ENCODE data around the gene ACIN1. TPM values are rescaled to one million over a fixed set of nuclear protein-coding genes. Genes with fewer than 3 reads are reported as not detected.
"Not testable (repeated sequence)": the region's sequence is repeated elsewhere in the genome, so short reads cannot be mapped to it uniquely, and the experiment has no call there.

ACIN1 gene
- total RNA-seq, 1 experiment from 2014 or later, result 43.9 TPM

DNA sequence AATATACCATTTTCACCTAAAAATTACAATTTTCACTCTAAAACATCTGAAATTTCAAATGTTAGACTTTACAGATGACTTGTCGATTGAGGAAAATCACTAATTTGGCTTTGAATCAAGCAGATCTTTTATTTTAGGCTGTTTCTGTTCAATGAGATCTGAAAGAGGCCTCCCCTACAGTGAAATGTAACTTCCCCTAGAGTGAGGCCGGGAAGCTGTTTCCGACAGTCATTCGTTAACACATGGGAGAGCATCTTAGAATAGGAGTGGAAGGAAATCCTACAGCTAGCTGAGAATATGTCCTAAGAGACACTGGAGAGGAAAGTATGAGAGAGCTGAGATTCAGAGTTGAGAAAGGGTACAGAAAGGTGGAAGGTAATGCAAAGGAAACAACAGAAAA, 79.3 kb downstream of the ACIN1 start:
- DNase-seq (ENCODE audit: low spot score), result no peak

GRCh38 chr14:23013749-23014054, 81.2 kb downstream of the ACIN1 start:
- not testable (repeated sequence) for DNase-seq (ENCODE audit: low spot score)

DNA sequence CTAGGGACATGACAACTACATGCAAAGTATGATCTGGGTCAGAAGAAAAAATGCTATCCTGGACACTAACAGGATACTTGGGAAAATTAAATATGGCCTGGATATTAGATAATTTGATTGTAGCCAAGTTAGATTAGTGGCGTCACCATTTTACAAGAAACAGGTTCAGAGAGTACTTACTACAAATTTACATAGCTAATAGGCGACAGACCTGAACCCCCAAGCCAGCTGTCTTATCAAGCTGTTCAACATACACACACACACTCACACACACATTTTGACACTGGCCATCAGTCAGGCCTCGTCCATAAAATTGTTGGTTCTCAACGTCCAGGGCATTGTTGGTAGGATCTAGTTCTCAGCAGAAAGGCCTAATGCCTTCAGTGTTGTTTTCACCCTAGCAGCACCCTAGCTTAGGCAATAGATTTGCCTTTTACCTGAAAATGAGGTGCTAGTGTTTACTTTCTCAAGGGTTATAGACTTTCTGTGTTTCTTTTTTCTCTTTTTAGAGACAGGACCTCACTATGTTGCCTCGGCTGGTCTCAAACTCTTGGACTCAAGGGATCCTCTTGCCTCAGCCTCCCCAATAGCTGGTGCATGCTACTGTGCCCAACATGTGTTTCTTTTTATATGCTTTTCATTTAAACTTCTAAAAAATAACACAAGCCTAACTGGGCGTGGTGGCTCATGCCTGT, 81.7 kb downstream of the ACIN1 start:
- no peak for DNase-seq (ENCODE audit: low spot score)

DNA sequence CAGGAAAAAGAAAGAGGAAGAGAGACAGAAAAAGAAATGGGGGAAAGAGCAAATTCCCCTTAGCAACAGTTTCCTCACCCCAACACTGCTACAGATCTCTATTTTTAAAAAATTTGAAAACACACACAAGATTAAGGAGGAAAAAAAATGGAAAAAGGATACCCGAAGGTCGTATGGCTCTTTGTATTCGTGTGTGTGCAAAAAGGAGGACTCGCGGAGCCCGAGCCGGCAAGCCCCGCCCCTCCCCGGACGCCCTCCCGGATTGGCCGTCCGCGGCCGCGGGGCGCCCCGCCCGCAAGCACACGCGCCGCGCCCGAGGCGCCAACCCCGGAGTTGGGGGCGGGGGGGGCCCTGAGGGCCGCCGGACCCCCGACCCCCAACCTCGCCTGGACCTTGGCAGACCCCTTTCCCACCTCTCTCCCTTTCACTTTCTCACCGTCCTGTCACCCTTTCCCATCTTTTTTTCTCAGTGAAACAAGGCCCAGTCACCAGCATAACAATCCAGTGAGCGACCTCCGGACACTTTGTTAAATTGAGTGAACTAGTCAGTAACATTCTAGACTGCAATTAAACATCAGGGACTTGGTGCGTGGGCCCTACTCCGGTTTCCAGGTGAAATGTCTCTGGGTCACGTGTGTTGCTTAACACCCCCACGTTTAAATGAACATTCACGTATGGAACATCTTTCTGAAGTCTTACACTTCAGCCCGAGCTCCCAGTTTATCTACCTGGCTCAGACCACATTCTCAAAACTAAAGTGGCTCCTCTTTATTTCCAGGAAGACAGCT, 84.8 kb downstream of the ACIN1 start, which contains the start of gene C14orf93:
Gene C14orf93, minus strand, starts transcription at position 205 of the 788 bp plus-strand sequence. CDS start 11,120 bp downstream, outside the sequence.
- DNase-seq (ENCODE audit: low spot score), result peak; percentile 53

GRCh38 chr14:23009483-23009938, 85.4 kb downstream of the ACIN1 start:
- no peak for DNase-seq (ENCODE audit: low spot score)

DNA sequence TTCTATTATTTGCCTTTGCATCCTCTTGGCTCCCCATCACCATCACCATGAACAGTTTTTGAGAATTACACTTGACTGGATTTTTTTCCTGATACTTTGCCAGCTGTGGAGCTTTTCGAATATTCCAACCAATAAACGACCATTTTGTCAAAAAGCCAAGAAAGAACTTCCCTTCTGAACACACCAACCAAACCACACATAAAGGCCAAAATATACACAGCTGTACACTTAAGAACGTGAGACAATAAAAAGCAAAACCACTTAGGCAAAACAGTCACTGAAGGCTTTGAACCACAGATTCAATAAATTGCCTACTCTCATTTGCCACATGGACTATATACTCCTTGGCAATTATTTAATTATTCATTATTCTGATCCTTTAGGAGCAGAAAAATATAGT, 86.1 kb downstream of the ACIN1 start:
- peak; percentile 27 for DNase-seq (ENCODE audit: low spot score)

Other genes starting within 250 kb of the ACIN1 start
- gene LRP10, start 223.4 kb downstream of the ACIN1 start, total RNA-seq (2014; rRNA removed; shearing (Covaris generic)), result 35.8 and 48.4 TPM in 2 replicates
- gene REM2, start 211.9 kb downstream of the ACIN1 start, total RNA-seq (2014; rRNA removed; shearing (Covaris generic)), result 0.27 TPM in 1 of 2 replicates, not detected in the other
- gene RBM23, start 176.0 kb downstream of the ACIN1 start, total RNA-seq (2014; rRNA removed; shearing (Covaris generic)), result 98.4 and 119 TPM in 2 replicates
- gene PRMT5, start 165.8 kb downstream of the ACIN1 start, total RNA-seq (2014; rRNA removed; shearing (Covaris generic)), result 60.1 and 76.9 TPM in 2 replicates
- 70.7 and 104 TPM in 2 replicates for gene HAUS4, start 138.0 kb downstream of the ACIN1 start, total RNA-seq (2014; rRNA removed; shearing (Covaris generic))
- 24.7 and 25.9 TPM in 2 replicates for gene AJUBA, start 112.6 kb downstream of the ACIN1 start, total RNA-seq (2014; rRNA removed; shearing (Covaris generic))
- gene C14orf93, start 85.0 kb downstream of the ACIN1 start, total RNA-seq (2014; rRNA removed; shearing (Covaris generic)), result 6.9 and 15.1 TPM in 2 replicates
- 444 and 478 TPM in 2 replicates for gene PSMB5, start 60.2 kb downstream of the ACIN1 start, total RNA-seq (2014; rRNA removed; shearing (Covaris generic))
- gene PSMB11, start 52.9 kb downstream of the ACIN1 start, total RNA-seq (2014; rRNA removed; shearing (Covaris generic)), result not detected in 2 replicates
- gene CDH24, start 37.6 kb downstream of the ACIN1 start, total RNA-seq (2014; rRNA removed; shearing (Covaris generic)), result 2.9 and 3.3 TPM in 2 replicates
- 71.4 and 93.4 TPM in 2 replicates for gene C14orf119, start 369 bp upstream of the ACIN1 start, total RNA-seq (2014; rRNA removed; shearing (Covaris generic))
- not detected in 2 replicates for gene CIROP, start 9.9 kb upstream of the ACIN1 start, total RNA-seq (2014; rRNA removed; shearing (Covaris generic))
- gene CEBPE, start 24.1 kb upstream of the ACIN1 start, total RNA-seq (2014; rRNA removed; shearing (Covaris generic)), result not detected in 2 replicates
- gene SLC7A8, start 88.5 kb upstream of the ACIN1 start, total RNA-seq (2014; rRNA removed; shearing (Covaris generic)), result 5.2 and 5.6 TPM in 2 replicates
- gene RNF212B, start 142.8 kb upstream of the ACIN1 start, total RNA-seq (2014; rRNA removed; shearing (Covaris generic)), result not detected in 2 replicates
- gene HOMEZ, start 191.0 kb upstream of the ACIN1 start, total RNA-seq (2014; rRNA removed; shearing (Covaris generic)), result 9.8 and 11.4 TPM in 2 replicates
- gene PPP1R3E, start 207.7 kb upstream of the ACIN1 start, total RNA-seq (2014; rRNA removed; shearing (Covaris generic)), result 2.8 and 4.6 TPM in 2 replicates
- gene BCL2L2, start 211.7 kb upstream of the ACIN1 start, total RNA-seq (2014; rRNA removed; shearing (Covaris generic)), result 9.7 and 14.5 TPM in 2 replicates
- 101 and 109 TPM in 2 replicates for gene PABPN1, start 226.3 kb upstream of the ACIN1 start, total RNA-seq (2014; rRNA removed; shearing (Covaris generic))